ENCODE measurements around the gene ADGRA3.

Gene ADGRA3

GRCh38 chr4:22515888-22516541 lies at the start of gene ADGRA3:
Gene ADGRA3, minus strand, starts transcription at chr4:22516066. Its CDS starts 282 bp downstream, at chr4:22515784.
- no peak for DNase-seq (ENCODE audit: low read depth in 2 of 2)

- no peak for DNase-seq (ENCODE audit: low read depth in 2 of 2)
These were observed 40.6 kb upstream of the ADGRA3 start for GRCh38 chr4:22556495-22556894.

- no peak for DNase-seq (ENCODE audit: low read depth in 2 of 2)
These were observed 38.8 kb upstream of the ADGRA3 start for GRCh38 chr4:22554670-22555069.

DNA sequence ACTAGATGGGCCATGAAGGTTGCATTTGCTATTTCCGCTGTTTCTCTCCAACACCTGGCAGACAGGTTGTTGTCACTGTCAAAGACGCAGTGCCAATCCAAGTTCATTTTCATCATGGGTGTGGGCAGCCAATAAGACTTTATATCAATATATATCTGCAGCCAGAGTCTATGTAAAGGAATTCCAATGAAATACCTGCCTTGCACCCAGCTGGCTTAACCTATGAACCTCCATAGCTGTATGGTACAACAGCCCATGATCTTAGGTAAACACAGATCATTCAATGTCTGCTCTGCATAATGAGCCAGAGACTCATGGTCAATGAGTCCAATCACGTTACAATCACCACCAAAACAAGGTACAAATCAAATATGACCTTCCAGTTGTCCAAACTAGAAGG lies 37.7 kb upstream of the ADGRA3 start:
- no peak for DNase-seq (ENCODE audit: low read depth in 2 of 2)

GRCh38 chr4:22552812-22553211 lies 36.9 kb upstream of the ADGRA3 start:
- no peak for DNase-seq (ENCODE audit: low read depth in 2 of 2)

DNA sequence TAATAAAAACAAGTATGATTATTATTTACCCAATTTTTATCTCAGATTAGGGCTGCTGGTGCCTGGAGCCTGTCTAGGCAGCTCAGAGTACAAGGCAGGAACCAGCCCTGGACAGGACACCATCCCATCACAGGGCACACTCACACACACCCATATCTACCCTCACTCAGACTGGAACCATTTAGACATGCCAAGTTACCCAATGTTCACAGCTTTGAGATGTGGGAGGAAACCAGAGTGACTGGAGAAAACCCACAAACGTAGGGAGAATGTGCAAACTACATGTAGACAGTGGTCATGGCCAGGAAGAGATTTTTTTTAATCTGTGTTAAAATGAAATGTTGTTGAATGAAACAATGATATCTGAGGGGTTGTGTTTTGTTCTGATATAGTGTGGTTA lies 35.7 kb upstream of the ADGRA3 start:
- DNase-seq (ENCODE audit: low read depth in 2 of 2): no peak

DNA sequence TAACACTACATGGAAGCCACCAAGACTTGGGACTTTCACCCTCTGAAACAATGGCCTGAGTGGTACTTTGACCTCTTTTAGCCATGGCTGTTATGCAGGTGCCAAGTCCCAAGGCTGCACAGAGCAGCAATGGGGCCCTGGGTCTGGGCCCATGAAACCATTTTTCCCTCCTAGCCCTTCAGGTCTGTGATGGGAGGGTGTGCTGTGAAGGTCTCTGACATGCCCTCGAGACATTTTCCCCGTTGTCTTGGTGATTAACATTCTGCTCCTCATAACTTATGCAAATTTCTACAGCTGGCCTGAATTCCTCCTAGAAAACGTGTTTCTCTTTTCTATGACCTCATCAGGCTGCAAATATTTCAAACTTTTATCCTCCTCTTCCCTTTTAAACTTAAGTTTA lies 30.4 kb upstream of the ADGRA3 start:
- no peak for DNase-seq (ENCODE audit: low read depth in 2 of 2)

GRCh38 chr4:22539251-22539650 lies 23.4 kb upstream of the ADGRA3 start:
- DNase-seq (ENCODE audit: low read depth in 2 of 2): no peak

GRCh38 chr4:22537864-22538263 lies 22.0 kb upstream of the ADGRA3 start:
- DNase-seq (ENCODE audit: low read depth in 2 of 2): no peak

- DNase-seq (ENCODE audit: low read depth in 2 of 2): no peak
These were observed 18.5 kb upstream of the ADGRA3 start for GRCh38 chr4:22534374-22534773.

- no peak for DNase-seq (ENCODE audit: low read depth in 2 of 2)
These were observed 17.0 kb upstream of the ADGRA3 start for GRCh38 chr4:22532896-22533295.

DNA sequence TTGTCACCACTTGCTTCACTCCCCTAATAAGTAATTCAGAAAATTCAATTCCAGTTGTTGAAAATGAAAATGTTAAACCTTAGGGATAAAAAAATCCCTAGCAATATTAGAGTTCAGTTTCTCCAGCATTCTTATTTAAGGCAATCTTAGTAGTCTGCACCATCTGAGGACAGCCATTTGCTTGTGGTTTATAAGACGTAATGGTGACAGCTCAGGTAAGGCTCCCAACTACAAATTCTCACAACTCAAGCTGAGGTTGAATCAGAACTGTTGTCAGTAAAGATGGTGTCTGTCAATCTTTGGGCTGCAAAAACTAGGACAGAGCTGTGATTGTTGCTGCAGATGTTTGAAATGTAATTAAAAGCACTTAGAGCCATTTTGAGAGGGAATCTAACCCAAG lies 16.3 kb upstream of the ADGRA3 start:
- no peak for DNase-seq (ENCODE audit: low read depth in 2 of 2)

DNA sequence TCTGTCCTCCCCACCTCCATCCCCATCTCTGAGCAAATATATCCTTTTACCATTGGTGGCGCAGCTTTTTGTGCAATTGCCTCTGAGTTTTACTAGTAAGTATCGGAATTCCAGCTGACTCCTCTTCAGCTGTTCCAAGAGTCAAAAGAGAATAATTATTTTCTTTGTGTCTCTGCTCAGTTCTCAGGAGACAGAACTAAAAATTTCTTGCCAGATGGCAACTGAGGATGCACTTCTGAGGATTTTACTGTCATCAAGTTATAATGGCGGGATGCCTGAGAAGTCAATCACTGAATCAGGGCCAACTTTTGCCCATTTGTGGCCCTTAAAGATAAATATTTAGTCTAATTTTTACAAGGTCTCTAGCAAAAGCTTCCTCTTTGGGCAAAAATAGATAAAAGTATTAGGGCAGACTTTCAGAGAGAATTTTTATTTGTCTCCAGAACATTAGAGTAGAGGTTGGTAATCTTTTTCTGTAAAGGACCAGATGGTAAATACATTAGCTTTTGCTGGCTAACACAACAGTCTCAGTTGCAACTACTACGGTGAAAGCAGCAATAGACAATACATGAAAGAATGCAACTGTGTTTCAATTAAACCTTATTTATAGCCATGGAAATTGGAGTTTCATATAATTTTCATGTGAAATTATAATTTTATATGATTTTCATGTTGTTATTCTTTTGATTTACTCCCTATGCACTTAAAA lies 15.6 kb upstream of the ADGRA3 start:
- DNase-seq (ENCODE audit: low read depth in 2 of 2): no peak

DNA sequence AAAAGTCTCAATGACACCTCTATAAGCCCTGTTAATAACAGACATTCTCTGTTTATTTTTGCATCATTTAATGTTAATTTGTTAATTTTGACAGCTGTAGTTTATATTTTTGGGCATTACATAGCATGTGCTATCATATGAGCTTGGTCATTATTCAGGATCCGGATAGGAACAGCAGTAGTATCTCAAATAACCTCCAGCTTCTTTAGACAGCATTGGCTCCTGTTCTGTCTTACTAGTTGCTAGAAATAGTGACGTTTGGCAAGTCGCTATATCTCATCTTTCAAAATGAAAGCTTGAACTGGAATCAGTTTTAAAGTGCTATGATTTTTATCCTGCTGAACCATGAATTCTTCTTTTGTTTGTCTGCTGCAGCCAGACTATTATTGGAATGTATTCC lies 9.0 kb upstream of the ADGRA3 start:
- DNase-seq (ENCODE audit: low read depth in 2 of 2): no peak

- no peak for DNase-seq (ENCODE audit: low read depth in 2 of 2)
These were observed 7.0 kb upstream of the ADGRA3 start for GRCh38 chr4:22522706-22523501.

GRCh38 chr4:22522206-22522605 lies 6.3 kb upstream of the ADGRA3 start:
- no peak for DNase-seq (ENCODE audit: low read depth in 2 of 2)

GRCh38 chr4:22521240-22521639 lies 5.4 kb upstream of the ADGRA3 start:
- no peak for DNase-seq (ENCODE audit: low read depth in 2 of 2)

DNA sequence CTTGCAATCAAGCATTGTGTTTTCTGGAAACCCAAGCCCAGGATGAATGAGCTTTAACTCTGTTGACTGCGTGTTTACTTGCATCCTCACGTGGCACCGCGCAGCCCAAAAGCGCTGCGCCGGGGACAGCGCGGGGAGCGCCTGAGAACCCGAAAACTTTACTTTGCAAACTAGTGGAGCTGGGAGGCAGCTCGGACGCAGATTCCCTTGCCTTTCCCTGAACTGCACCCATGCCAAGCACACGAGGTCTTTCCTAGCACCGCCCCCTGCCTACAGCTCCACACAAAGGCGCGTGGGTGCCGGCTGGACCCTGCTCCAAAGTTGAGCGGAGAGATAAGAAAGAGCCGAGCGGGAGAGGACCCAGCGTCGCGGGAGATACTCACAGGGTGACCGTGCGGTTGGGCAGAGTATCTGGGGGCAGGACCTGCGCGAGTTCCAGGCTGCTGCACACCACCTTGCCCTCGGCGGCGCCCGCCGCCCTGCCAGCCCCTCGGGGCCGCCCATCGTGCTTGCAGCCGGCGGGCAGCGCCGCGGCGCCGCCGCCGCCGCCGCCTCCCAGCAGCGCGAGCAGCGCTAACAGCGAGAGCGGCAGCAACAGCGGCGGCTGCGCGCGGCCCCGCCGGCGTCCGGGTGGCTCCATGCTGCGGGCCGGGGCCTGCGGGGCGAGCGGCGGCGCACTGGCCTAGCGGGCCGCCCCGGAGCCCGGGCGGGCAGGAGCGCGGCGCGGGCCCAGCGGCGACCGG lies 550 bp downstream of the ADGRA3 start:
- DNase-seq (ENCODE audit: low read depth in 2 of 2): no peak

DNA sequence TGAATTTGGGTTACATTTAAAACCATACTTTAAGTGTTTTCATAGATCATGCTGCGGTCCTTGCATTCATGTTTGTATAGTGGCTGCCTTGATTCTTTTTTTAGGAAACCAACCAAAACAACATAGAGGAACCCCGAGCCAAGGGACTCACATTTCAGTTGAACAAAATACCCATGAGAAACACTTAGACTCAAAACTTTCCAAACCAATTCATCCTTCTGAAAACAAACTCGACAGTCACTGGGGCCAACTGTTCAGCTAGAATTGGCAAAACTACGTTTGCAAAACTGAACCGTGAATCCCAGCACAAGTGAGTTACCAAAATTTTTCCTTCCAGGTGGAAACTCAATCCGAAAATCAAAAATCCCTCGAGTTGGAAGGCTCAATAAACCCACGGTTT lies 1.4 kb downstream of the ADGRA3 start:
- DNase-seq (ENCODE audit: low read depth in 2 of 2): no peak

DNA sequence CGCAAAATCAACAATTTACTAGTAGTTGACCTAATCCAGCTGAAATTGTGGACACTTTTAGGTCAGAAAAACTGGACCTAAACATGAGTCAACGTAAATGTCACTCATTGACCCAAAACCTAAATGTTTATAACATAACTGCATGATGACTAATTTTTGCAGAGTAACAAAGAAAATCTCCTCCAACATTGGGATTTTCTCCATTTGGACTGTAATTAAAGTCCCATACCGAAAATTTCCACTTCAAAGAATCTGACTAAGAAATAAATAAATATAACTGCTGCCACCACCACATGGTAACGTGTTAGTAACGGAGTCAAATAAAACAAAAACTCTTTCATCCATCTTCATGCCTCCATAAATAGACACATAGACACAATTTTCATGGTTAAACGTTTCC lies 1.9 kb downstream of the ADGRA3 start:
- DNase-seq (ENCODE audit: low read depth in 2 of 2): no peak

- no peak for DNase-seq (ENCODE audit: low read depth in 2 of 2)
These were observed 3.6 kb downstream of the ADGRA3 start for GRCh38 chr4:22512306-22512705.

GRCh38 chr4:22510750-22511149 lies 5.1 kb downstream of the ADGRA3 start:
- DNase-seq (ENCODE audit: low read depth in 2 of 2): no peak
